ELF-1 (cell line): ENCODE data around the gene IL15.
"Not testable (repeated sequence)": the region's sequence is repeated elsewhere in the genome, so short reads cannot be mapped to it uniquely, and the experiment has no call there.

Source experiments
- DNase-seq: peaks from one replicate; pipeline ENCODE4 v3.0.0-alpha.2; 2016; ENCODE audit warnings: low read depth, low spot score

IL15 gene

DNA sequence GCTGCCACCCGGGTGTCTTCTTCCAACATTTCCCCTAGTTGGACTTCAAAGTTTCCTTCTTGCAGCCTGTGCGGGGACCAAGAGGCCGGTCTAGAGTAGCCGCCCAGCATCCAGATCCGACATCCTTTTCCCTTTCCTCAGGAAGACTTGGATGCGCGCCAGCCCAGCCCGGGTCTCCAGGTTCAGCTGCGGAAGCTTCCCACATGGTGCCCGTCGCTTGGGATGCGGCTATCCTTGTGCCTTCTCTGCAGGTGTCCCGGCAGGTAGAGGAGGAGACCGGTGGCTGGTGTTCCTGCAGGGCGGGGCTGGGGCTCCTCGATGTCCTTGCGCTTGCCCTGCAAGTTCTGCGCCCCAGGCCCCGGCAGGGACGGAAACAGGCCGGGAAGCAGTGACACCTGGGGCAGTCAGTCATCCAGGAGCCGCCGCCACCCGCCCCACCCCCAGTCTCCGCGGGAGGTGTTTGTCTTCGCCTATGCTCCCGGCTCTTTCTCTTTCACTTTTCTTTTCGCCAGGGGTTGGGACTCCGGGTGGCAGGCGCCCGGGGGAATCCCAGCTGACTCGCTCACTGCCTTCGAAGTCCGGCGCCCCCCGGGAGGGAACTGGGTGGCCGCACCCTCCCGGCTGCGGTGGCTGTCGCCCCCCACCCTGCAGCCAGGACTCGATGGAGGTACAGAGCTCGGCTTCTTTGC lies at the start of gene IL15:
TSS of gene IL15 (plus strand) at position 502 of the 689 bp plus-strand sequence. CDS start 82,882 bp downstream, outside the sequence.
- DNase-seq: peak; percentile 88

- DNase-seq: no peak
These were observed 48.5 kb upstream of the IL15 start for GRCh38 chr4:141587897-141588296.

DNA sequence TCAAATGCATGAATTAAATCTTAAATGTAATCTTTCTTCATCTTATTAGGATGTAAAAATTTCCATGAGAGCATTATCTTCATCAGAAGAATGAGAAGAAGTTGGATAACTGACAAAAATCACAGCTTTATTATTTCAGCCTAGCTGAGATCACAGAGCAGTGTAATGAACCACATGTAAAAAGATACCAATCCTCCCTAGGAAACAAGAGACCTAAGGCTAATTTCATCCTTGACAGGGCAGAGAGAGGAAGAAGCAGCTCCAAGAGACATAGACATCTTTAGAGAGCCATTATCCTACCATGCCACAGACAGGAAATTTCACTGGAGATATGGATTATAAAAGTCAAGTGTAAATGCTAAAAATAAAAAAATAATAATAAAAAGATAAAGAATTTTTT lies 40.9 kb upstream of the IL15 start:
- DNase-seq: no peak

DNA sequence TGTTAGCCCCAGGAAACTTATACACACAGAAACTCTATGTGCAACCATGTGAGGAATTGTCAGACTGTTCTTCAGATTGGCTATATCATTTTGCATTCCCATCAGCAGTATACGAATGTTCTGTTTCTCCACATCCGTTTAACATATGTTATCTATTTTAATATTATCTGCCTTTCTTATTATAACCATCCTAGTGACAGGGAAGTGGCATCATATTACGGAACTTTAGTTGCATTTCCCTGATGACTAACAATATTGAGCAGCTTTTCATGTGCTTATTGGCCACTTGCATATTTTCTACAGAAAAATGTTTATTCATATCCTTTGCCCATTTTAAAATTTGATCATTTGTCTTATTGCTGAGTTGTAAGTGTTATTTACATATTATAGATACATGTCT lies 36.5 kb upstream of the IL15 start:
- DNase-seq: no peak

- not testable (repeated sequence) for DNase-seq
These were observed 31.7 kb upstream of the IL15 start for GRCh38 chr4:141604683-141605082.

- no peak for DNase-seq
These were observed 30.9 kb upstream of the IL15 start for GRCh38 chr4:141605425-141605856.

DNA sequence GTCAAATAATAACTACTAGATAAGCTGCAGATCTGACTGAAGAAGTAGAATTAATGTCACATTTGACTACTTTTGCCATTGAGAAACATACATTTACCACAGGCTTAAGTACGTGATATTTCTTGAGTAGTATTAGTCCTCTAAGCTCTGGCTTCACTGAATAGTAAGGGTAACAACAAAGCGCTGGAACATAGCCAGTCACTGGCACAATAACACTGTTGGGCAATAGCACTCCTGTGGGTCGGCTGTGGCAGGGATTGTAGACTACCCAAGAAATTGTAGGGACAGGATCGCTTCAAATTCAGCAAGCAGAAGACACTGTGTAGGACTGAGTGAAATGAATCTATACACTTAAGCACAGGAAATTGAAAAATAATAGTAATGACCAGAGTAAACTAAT lies 27.1 kb upstream of the IL15 start:
- DNase-seq: no peak

DNA sequence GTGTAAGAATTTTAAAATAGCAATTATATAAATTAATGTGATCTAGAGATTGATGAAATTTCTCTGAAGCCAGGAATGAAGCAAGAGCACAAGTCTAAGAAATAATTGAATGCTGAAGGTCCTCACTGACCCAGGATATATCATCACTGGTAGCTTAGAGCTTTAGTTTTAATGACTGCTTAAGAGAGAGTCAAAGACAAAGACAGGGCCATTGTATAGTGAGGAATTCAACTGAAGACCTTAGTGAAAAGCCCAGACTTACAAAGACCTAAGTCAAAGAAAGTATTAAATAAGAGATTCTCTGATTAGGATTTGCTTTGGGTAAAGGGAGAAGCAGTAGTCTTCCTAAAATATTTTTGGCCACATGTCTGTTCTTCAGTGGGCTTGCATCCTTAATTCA lies 26.0 kb upstream of the IL15 start:
- DNase-seq: no peak

DNA sequence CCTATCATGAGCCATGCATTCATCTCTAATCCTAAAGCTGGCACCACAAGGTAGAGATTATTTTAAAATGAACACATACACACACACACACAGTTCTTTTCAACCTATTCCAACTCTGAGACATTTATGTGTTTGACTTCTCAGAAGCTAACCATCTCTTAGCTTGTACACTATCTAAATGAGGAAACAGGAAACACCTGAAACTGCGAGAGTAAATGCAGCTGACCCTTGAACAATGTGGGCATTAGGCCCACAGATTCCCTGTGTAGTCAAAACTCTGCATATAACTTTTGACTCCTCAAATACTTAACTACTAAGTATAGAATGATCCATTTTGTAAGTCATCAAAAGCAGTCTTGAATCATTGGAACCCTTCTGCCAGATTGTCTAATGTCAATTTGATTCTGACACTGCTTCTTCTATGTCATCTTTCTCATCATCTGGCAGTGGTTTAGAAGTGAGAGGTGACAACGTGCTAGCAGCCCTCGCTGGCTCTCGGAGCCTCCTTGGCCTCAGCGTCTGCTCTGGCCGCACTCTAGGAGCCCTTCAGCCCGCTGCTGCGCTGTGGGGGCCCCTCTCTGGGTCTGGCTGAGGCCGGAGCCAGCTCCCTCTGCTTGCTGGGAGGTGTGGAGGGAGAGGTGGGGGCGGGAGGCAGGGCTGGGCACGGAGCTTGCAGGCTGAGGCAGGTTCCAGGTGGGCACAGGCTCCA lies 21.4 kb upstream of the IL15 start:
- no peak for DNase-seq

DNA sequence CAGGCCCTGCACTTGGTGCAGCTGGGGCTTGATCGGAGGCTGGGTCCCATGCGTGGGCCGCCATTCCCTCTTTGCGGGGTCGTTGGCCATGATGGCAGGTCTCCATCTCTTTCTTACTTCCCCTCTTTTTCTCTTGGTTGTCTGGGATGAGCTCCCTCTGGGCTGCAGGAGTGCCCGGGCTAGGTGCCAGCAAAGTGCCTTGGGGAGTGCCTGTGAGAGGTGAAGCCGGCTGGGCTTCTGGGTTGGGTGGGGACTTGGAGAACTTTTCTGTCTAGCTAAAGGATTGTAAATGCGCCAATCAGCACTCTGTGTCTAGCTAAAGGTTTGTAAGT lies 20.8 kb upstream of the IL15 start:
- DNase-seq: not testable (repeated sequence)

- DNase-seq: no peak
These were observed 15.7 kb upstream of the IL15 start for GRCh38 chr4:141620715-141621114.

DNA sequence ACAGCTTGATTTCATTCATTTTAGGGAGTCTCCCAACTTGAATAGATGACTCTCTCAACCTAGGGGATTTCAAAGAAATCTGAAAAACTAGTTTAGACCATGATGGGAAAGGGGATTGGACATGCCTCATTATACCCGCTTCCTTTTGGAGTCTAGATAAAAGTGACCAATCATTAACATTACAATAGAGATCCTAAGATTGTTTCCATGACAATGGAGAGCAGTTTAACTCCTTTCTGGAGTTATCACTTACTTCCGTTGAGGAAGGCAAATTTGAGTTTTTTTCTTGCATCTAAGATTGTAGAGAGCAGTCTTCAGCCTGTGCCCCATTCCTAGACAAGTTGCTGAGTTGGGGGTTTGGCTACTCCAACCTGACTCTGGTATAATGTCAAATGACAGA lies 11.4 kb upstream of the IL15 start:
- peak; percentile 9 for DNase-seq

DNA sequence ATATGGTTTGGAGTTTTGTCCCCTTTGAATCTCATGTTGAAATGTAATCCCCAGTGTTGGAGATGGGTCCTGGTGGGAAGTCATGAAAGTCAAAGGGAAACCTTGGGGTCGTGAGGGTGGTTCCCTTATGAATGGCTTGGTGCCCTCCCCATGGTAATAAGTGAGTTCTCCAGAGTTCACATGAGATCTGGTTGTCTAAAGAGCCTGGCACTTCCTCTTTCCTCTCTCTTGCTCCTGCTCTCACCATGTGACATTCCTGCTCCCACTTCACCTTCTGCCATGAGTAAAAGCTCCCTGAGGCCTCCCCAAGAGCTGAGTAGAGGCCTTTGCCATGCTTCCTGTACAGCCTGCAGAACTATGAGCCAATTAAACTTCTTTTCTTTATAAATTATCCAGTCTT lies 5.5 kb upstream of the IL15 start:
- DNase-seq: no peak

- DNase-seq: no peak
These were observed 674 bp upstream of the IL15 start for GRCh38 chr4:141635736-141636081.

DNA sequence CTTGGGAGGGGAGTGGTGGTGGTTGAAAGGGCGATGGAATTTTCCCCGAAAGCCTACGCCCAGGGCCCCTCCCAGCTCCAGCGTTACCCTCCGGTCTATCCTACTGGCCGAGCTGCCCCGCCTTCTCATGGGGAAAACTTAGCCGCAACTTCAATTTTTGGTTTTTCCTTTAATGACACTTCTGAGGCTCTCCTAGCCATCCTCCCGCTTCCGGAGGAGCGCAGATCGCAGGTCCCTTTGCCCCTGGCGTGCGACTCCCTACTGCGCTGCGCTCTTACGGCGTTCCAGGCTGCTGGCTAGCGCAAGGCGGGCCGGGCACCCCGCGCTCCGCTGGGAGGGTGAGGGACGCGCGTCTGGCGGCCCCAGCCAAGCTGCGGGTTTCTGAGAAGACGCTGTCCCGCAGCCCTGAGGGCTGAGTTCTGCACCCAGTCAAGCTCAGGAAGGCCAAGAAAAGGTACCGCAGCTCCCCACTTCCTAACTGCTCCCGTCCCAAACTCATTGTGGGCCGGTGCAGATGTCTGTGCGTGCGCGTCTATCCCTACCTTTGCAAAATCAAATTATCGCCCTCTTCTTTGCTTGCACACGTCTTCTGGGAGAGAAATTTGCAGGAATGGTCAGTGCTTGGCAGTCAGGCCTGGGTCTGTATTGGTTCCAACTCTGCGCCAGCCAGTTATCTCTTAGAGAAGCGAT lies 533 bp downstream of the IL15 start:
- DNase-seq: no peak

GRCh38 chr4:141637565-141637964 lies 1.2 kb downstream of the IL15 start:
- no peak for DNase-seq

GRCh38 chr4:141638230-141638629 lies 1.8 kb downstream of the IL15 start:
- DNase-seq: no peak

DNA sequence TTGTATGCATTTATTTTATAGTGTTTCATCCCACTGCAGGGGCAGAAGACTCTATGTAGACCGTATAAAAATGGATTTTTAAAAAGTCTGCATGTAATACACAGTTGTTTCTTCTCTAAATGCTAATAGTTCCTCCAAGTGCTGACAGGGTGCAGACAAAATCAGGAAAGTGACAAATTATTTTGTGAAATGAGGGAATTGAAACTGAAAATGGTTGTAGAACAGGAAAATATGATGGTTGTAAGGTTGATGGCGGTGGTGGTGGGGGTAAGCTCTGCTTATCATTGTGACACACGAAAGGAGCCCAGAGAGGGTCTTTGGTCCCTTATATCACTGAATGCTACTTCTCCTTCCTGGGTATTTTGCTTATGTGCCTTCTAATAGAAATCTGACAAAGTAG lies 4.3 kb downstream of the IL15 start:
- no peak for DNase-seq

- DNase-seq: no peak
These were observed 5.7 kb downstream of the IL15 start for GRCh38 chr4:141642063-141642462.

- no peak for DNase-seq
These were observed 6.3 kb downstream of the IL15 start for GRCh38 chr4:141642711-141643110.

DNA sequence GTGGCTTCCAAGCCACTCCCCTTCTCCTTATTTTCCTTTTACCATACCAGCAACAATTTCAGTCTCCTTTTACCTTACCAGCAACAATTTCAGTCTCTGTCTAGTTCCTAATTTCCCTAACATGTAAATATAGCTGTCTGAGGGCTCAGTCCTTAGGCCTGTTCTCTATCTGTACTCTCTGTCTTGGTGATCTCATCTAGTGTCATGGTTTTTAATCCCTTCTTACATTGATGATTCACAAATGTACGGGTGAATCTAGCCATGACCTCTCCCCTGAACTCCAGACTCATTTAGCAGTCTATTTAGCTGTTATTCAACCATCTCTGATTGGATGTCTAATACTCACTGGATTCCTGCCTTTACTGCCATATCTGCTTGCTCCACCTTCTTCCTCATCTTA lies 7.2 kb downstream of the IL15 start:
- DNase-seq: no peak

- no peak for DNase-seq
These were observed 9.4 kb downstream of the IL15 start for GRCh38 chr4:141645611-141646340.
